ENCODE measurements around the gene MGA.

MGA gene

GRCh38 chr15:41782371-41783282, 122.4 kb downstream of the MGA start:
- no peak for DNase-seq (ENCODE audit: low read depth in 2 of 2)

- DNase-seq (ENCODE audit: low read depth in 2 of 2), result no peak
These were observed 123.1 kb downstream of the MGA start for GRCh38 chr15:41783296-41783695.

GRCh38 chr15:41788262-41788661, 128.1 kb downstream of the MGA start:
- DNase-seq (ENCODE audit: low read depth in 2 of 2), result no peak

DNA sequence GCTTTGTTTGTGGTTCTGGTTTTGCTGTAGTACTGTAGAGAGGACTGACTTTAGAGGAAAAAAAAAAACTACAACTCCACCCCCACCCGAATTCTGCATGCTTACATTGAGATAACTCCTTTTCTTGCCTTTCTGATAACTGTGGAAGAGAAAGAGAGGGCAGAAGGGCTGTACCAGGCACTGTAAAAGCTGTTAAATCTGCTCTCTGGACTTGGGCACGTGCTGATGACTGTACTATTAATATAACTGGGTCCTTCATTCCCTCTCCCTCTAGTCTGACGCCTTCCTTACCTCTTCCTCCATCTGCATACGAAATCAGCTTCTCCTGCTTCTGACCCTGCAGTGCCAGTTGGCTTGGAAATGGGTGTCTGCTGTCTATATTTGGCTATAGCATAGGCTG, 129.0 kb downstream of the MGA start:
- no peak for DNase-seq (ENCODE audit: low read depth in 2 of 2)

GRCh38 chr15:41789662-41790061, 129.5 kb downstream of the MGA start:
- DNase-seq (ENCODE audit: low read depth in 2 of 2), result no peak

DNA sequence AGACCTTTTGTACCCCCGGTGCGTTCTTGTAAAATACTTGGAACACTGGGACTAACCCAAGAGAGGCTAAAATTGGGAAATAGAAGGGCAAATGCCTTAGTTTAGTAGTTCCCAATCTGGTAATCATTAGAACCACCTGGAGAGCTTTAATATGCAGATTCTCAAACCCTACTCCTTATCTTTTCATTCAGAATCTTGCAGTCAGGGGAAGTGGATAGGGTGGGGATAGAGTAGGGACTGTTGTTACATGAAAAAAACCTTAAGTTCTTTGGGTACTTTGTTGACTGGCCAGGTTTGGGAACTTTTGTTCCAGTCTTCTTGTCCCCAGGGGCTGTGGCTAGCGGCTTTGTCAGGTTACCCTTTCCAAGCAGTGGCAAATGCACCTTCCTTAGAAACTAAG, 130.0 kb downstream of the MGA start:
- no peak for DNase-seq (ENCODE audit: low read depth in 2 of 2)

DNA sequence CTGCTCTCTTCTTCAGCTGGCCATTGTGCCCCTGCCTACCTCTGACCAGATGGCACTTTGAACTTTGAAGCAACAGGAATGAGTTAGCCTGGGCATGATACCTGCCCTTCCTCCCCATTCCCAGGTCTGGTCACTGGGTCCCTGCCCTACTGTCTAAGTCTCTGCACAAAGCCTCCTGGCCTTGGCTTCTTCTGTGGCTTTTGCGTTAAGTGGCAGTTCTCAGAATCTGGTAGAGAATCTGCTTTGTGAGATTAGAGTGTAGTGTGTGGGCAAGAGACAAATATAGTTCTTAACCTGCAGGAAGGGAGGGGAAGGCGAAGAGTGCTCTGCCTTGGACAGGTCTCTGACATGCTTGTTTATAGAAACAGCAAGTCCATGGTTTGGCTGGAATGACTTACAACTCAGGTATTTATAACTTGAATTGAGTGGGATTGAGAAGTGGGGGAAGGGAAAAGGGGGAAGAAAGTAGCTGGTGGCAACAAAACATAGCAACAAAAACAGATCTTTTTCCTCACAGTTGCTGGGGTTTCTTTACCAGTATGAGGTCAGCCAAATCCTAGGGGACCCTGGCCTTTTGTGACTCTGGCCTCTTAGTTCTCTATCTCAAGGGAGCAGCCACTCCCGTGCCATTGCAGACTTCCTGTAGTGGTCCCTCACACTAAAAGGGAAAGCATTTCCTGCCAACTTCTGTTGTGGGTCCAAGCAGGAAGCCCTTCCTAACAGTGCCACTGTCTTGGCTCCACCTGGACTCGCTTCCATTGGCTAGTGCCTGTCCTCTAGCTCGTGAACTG, 130.7 kb downstream of the MGA start:
- no peak for DNase-seq (ENCODE audit: low read depth in 2 of 2)

GRCh38 chr15:41791547-41791937, 131.3 kb downstream of the MGA start:
- DNase-seq (ENCODE audit: low read depth in 2 of 2), result no peak

DNA sequence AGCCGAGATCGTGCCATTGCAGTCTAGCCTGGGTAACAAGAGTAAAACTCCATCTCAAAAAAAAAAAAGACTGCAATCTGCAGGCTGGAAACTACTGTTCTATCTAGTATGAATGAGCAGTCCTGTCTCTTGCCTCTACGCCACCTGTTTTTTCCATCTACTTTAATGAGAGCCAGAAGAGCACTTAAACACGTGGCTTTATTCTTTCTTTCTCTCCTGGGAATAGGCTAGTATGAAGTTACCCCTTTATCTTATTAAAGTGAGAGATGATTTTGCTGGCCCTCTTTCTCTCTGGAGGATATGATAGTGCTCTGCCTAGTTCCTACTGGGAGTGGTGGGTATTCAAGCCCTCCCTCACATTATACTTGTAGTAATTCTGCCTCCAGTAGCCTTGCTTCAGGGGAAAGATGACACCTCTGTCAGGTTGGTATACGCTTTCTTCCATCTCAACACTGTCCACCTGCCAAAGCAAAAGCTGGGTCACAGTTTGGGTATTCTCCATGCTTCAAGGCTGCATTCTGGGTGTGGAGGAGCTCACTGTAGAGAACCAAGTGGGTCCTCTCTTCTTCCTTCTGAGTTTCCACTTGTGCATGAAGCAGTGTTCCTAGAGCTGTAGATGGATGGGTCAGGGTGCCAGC, 131.9 kb downstream of the MGA start:
- no peak for DNase-seq (ENCODE audit: low read depth in 2 of 2)

GRCh38 chr15:41794081-41794480, 133.9 kb downstream of the MGA start:
- DNase-seq (ENCODE audit: low read depth in 2 of 2), result no peak

DNA sequence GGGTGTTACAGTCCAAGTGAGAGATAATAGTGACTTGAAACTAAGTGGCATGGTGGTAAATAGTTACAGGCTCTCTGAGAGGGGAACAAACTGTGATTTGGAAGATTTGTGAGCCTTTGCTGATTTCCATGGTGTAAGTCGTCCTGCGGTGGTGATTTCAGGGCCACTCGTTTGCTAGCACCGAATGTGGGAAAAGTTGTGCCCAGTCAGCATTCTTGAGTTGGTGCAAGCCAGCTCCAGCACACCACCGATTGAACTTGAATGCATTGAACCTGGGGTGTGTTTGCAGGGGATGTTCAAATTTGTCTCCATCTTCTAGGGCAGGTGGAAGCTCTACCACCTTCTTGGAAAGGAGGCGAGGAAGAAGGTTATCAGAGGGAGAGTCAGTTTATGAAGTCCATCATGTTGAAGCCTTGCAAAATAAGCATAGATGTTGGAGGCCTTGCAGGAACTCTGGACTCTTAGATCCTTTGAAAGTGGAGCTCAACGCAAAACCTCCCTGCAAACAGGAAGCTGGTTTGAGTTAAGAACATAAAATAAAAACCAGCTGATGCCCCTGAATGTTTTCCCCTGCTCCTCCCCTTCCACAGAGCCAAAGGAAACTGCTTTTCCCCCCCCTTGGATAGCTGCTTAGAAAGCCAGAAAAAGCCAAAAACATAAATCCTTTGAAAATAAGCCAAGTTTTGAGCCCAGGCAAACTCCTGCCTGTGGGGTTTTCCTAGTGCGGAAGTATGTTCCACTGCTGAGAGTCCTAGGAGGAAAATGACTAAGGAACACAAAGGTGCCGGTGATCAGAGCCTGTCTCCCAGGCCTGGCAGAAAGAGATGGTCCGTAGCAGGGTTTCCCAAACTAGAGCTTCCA, 136.0 kb downstream of the MGA start:
- no peak for DNase-seq (ENCODE audit: low read depth in 2 of 2)

GRCh38 chr15:41797201-41797944, 137.2 kb downstream of the MGA start:
- no peak for DNase-seq (ENCODE audit: low read depth in 2 of 2)

- DNase-seq (ENCODE audit: low read depth in 2 of 2), result no peak
These were observed 138.6 kb downstream of the MGA start for GRCh38 chr15:41798607-41799487.

DNA sequence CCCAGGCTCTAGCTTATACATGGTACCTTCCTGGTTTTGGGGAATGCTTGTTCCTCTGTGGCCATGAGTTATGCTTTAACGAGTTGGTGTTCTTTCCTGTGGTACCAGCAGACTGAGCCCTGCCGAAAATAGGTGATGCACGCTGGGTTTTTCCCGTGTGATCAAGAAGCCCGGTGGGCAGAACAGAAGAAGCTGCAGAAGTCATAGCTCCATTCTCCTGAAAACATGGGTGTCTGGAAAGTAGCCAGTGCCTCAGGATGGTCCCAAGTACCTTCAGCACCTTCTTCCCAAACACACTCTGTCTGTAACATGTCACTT, 139.2 kb downstream of the MGA start:
- DNase-seq (ENCODE audit: low read depth in 2 of 2), result no peak

GRCh38 chr15:41801185-41801584, 141.0 kb downstream of the MGA start:
- DNase-seq (ENCODE audit: low read depth in 2 of 2), result no peak

DNA sequence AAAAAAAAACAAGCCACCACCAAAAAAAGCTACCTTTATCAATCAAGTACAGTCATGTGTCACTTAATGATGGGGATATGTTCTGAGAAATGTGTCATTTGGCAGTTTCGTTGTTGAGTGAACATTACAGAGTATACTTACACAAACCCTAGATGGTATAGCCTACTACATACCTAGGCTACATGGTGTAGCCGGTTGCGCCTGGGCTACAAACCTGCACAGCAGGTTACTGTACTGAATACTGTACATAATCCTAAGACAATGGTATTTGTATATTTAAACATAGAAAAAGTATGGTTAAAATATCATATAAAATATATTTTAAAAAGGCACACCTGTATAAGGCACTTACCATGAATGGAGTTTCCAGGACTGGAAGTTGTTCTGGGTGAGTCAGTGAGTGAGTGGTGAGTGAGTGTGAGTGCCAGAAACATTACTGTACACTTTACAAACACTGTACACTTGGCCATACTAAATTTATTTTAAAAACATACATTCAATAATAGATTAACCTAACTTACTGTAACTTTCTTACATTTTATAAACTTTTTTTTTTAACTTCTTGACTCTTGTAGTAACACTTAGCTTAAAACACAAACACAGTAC, 141.7 kb downstream of the MGA start:
- DNase-seq (ENCODE audit: low read depth in 2 of 2), result no peak

GRCh38 chr15:41804361-41804760, 144.2 kb downstream of the MGA start:
- DNase-seq (ENCODE audit: low read depth in 2 of 2), result no peak

DNA sequence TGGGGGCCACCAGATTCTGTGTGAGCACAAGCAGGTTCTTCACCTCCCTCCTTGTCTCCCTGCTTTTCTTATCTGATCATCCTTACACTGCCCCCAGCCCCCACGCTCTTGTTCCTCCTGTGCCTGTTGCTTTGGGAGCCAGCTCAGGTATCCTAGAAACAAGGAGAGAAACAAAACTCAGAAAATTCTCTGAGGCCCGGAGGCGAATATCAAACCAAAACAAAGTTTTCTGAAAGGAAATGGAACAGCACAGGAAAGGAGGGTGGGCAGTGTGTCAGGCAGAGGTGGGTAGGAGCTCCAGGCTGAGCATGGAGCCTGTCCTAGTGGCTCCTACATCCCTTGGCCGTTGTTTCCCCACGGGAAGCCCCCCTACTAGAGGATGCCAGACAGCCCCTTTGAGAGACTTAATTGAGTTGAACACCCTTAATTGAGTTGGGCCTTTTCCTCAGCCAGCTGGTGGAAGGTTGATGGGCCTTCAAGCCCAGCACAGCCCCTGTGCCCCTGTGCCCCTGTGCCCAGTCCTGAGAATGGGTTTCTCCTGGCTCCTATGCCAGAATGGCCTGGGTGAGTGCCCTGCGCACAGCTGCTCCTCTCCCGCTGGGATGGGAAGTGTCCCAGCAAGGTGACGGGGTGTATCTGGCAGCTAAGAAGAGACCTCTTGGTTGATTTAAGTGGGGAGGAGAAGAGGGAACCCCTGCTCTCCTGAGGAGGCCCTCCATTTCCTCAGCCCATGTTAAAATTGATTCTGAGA, 144.9 kb downstream of the MGA start:
- DNase-seq (ENCODE audit: low read depth in 2 of 2), result no peak

- DNase-seq (ENCODE audit: low read depth in 2 of 2), result no peak
These were observed 145.5 kb downstream of the MGA start for GRCh38 chr15:41805711-41806110.
